Measurements from ENCODE around the gene CNDP1. TPM values are rescaled to one million over a fixed set of nuclear protein-coding genes. Genes with fewer than 3 reads are reported as not detected.

CNDP1 gene
- total and polyA plus RNA-seq, 4 donors = 0.61 to 2.4 (median 1.2) TPM

- Histone ChIP-seq H3K27me3 (ENCODE audit: control insufficient read depth, insufficient read depth, low read length) (no peaks in the 10 kb centered on the region), H3K9me3 (ENCODE audit: control insufficient read depth, insufficient read depth, low read length) (no peaks in the 10 kb centered on the region), H3K27ac (ENCODE audit: low read depth, low read length) (no peak overlapping the region), H3K4me3 (ENCODE audit: low read depth, low read length) (no peak overlapping the region), H3K4me1 (ENCODE audit: control insufficient read depth, insufficient read depth, low read length) (no peaks in the 10 kb centered on the region), H3K36me3 (ENCODE audit: control insufficient read depth, insufficient read depth, low read length) (no peaks in the 10 kb centered on the region)
- WGBS (ENCODE audit: insufficient coverage) = 100% methylated on average over 1 of the region's 7 CpGs
- DNase-seq (ENCODE audit: low read depth in 4 of 6, low spot score in 6 of 6) = no peak
These were observed 75.8 kb downstream of the CNDP1 start for GRCh38 chr18:74610051-74610615.

GRCh38 chr18:74610860-74611259 is 76.6 kb downstream of the CNDP1 start:
- Histone ChIP-seq H3K4me3 (ENCODE audit: low read depth, low read length) (no peak overlapping the region), H3K36me3 (ENCODE audit: control insufficient read depth, insufficient read depth, low read length) (no peaks in the 10 kb centered on the region), H3K27ac (ENCODE audit: low read depth, low read length) (no peak overlapping the region), H3K9me3 (ENCODE audit: control insufficient read depth, insufficient read depth, low read length) (no peaks in the 10 kb centered on the region), H3K4me1 (ENCODE audit: control insufficient read depth, insufficient read depth, low read length) (no peaks in the 10 kb centered on the region), H3K27me3 (ENCODE audit: control insufficient read depth, insufficient read depth, low read length) (no peaks in the 10 kb centered on the region)
- WGBS (ENCODE audit: insufficient coverage) = no CpG with 5 or more reads among the region's 1 CpG
- no peak for DNase-seq (ENCODE audit: low read depth in 4 of 6, low spot score in 6 of 6)

- Histone ChIP-seq H3K27me3 (ENCODE audit: control insufficient read depth, insufficient read depth, low read length) (no peaks in the 10 kb centered on the region), H3K36me3 (ENCODE audit: control insufficient read depth, insufficient read depth, low read length) (peaks cover 2% of the 10 kb centered on the region), H3K9me3 (ENCODE audit: control insufficient read depth, insufficient read depth, low read length) (no peaks in the 10 kb centered on the region), H3K27ac (ENCODE audit: low read depth, low read length) (peak overlapping the region; percentile 65), H3K4me3 (ENCODE audit: low read depth, low read length) (no peak overlapping the region), H3K4me1 (ENCODE audit: control insufficient read depth, insufficient read depth, low read length) (no peaks in the 10 kb centered on the region)
- peak in 2 of 6 donors; percentile 44 to 57 for DNase-seq (ENCODE audit: low read depth in 4 of 6, low spot score in 6 of 6)
- 72% methylated on average over 2 of the region's 4 CpGs for WGBS (ENCODE audit: insufficient coverage)
These were observed 77.5 kb downstream of the CNDP1 start for GRCh38 chr18:74611765-74612164.

- Histone ChIP-seq H3K4me1 (ENCODE audit: control insufficient read depth, insufficient read depth, low read length) (no peaks in the 10 kb centered on the region), H3K9me3 (ENCODE audit: control insufficient read depth, insufficient read depth, low read length) (no peaks in the 10 kb centered on the region), H3K36me3 (ENCODE audit: control insufficient read depth, insufficient read depth, low read length) (peaks cover 6% of the 10 kb centered on the region), H3K27me3 (ENCODE audit: control insufficient read depth, insufficient read depth, low read length) (no peaks in the 10 kb centered on the region), H3K4me3 (ENCODE audit: low read depth, low read length) (no peak overlapping the region), H3K27ac (ENCODE audit: low read depth, low read length) (no peak overlapping the region)
- no CpG with 5 or more reads among the region's 1 CpG for WGBS (ENCODE audit: insufficient coverage)
- no peak for DNase-seq (ENCODE audit: low read depth in 4 of 6, low spot score in 6 of 6)
These were observed 79.1 kb downstream of the CNDP1 start for GRCh38 chr18:74613381-74613780.

GRCh38 chr18:74616494-74616893 is 82.2 kb downstream of the CNDP1 start:
- 56% methylated on average over 6 of the region's 7 CpGs for WGBS (ENCODE audit: insufficient coverage)
- Histone ChIP-seq H3K4me1 (ENCODE audit: control insufficient read depth, insufficient read depth, low read length) (no peaks in the 10 kb centered on the region), H3K4me3 (ENCODE audit: low read depth, low read length) (no peak overlapping the region), H3K36me3 (ENCODE audit: control insufficient read depth, insufficient read depth, low read length) (peaks cover 6% of the 10 kb centered on the region), H3K27ac (ENCODE audit: low read depth, low read length) (no peak overlapping the region), H3K27me3 (ENCODE audit: control insufficient read depth, insufficient read depth, low read length) (no peaks in the 10 kb centered on the region), H3K9me3 (ENCODE audit: control insufficient read depth, insufficient read depth, low read length) (no peaks in the 10 kb centered on the region)
- DNase-seq (ENCODE audit: low read depth in 4 of 6, low spot score in 6 of 6) = no peak

- Histone ChIP-seq H3K4me1 (ENCODE audit: control insufficient read depth, insufficient read depth, low read length) (no peaks in the 10 kb centered on the region), H3K36me3 (ENCODE audit: control insufficient read depth, insufficient read depth, low read length) (peaks cover 6% of the 10 kb centered on the region), H3K27ac (ENCODE audit: low read depth, low read length) (no peak overlapping the region), H3K27me3 (ENCODE audit: control insufficient read depth, insufficient read depth, low read length) (no peaks in the 10 kb centered on the region), H3K4me3 (ENCODE audit: low read depth, low read length) (no peak overlapping the region), H3K9me3 (ENCODE audit: control insufficient read depth, insufficient read depth, low read length) (no peaks in the 10 kb centered on the region)
- WGBS (ENCODE audit: insufficient coverage) = no CpG with 5 or more reads among the region's 2 CpGs
- DNase-seq (ENCODE audit: low read depth in 4 of 6, low spot score in 6 of 6) = no peak
These were observed 83.2 kb downstream of the CNDP1 start for GRCh38 chr18:74617486-74617885.

- no peaks in the 10 kb centered on the region for H3K9me3 ChIP-seq (ENCODE audit: control insufficient read depth, insufficient read depth, low read length)
- peaks cover under 1% of the 10 kb centered on the region for H3K36me3 ChIP-seq (ENCODE audit: control insufficient read depth, insufficient read depth, low read length)
- no peak for DNase-seq (ENCODE audit: low read depth in 4 of 6, low spot score in 6 of 6)
- H3K27ac ChIP-seq (ENCODE audit: low read depth, low read length) = no peak overlapping the region
- H3K4me3 ChIP-seq (ENCODE audit: low read depth, low read length) = no peak overlapping the region
- no peaks in the 10 kb centered on the region for H3K27me3 ChIP-seq (ENCODE audit: control insufficient read depth, insufficient read depth, low read length)
- H3K4me1 ChIP-seq (ENCODE audit: control insufficient read depth, insufficient read depth, low read length) = no peaks in the 10 kb centered on the region
- WGBS (ENCODE audit: insufficient coverage) = 85% methylated on average over 9 of the region's 9 CpGs
These were observed 87.8 kb downstream of the CNDP1 start for GRCh38 chr18:74622072-74622471.

GRCh38 chr18:74623047-74623816 is 88.9 kb downstream of the CNDP1 start:
- 87% methylated on average over 19 of the region's 24 CpGs for WGBS (ENCODE audit: insufficient coverage)
- Histone ChIP-seq H3K36me3 (ENCODE audit: control insufficient read depth, insufficient read depth, low read length) (no peaks in the 10 kb centered on the region), H3K9me3 (ENCODE audit: control insufficient read depth, insufficient read depth, low read length) (no peaks in the 10 kb centered on the region), H3K4me1 (ENCODE audit: control insufficient read depth, insufficient read depth, low read length) (no peaks in the 10 kb centered on the region), H3K4me3 (ENCODE audit: low read depth, low read length) (no peak overlapping the region), H3K27me3 (ENCODE audit: control insufficient read depth, insufficient read depth, low read length) (no peaks in the 10 kb centered on the region), H3K27ac (ENCODE audit: low read depth, low read length) (no peak overlapping the region)
- peak in 2 of 6 donors; percentile 29 to 60 for DNase-seq (ENCODE audit: low read depth in 4 of 6, low spot score in 6 of 6)

GRCh38 chr18:74624466-74624865 is 90.2 kb downstream of the CNDP1 start:
- no peaks in the 10 kb centered on the region for H3K36me3 ChIP-seq (ENCODE audit: control insufficient read depth, insufficient read depth, low read length)
- WGBS (ENCODE audit: insufficient coverage) = 80% methylated on average over 4 of the region's 8 CpGs
- no peak for DNase-seq (ENCODE audit: low read depth in 4 of 6, low spot score in 6 of 6)
- H3K9me3 ChIP-seq (ENCODE audit: control insufficient read depth, insufficient read depth, low read length) = no peaks in the 10 kb centered on the region
- H3K27ac ChIP-seq (ENCODE audit: low read depth, low read length) = no peak overlapping the region
- no peaks in the 10 kb centered on the region for H3K27me3 ChIP-seq (ENCODE audit: control insufficient read depth, insufficient read depth, low read length)
- H3K4me1 ChIP-seq (ENCODE audit: control insufficient read depth, insufficient read depth, low read length) = no peaks in the 10 kb centered on the region
- H3K4me3 ChIP-seq (ENCODE audit: low read depth, low read length) = no peak overlapping the region

- no peak overlapping the region for H3K4me3 ChIP-seq (ENCODE audit: low read depth, low read length)
- 86% methylated on average over 3 of the region's 5 CpGs for WGBS (ENCODE audit: insufficient coverage)
- no peak overlapping the region for H3K27ac ChIP-seq (ENCODE audit: low read depth, low read length)
- DNase-seq (ENCODE audit: low read depth in 4 of 6, low spot score in 6 of 6) = peak in 1 of 6 donors; percentile 53
- H3K36me3 ChIP-seq (ENCODE audit: control insufficient read depth, insufficient read depth, low read length) = no peaks in the 10 kb centered on the region
- no peaks in the 10 kb centered on the region for H3K27me3 ChIP-seq (ENCODE audit: control insufficient read depth, insufficient read depth, low read length)
- H3K9me3 ChIP-seq (ENCODE audit: control insufficient read depth, insufficient read depth, low read length) = no peaks in the 10 kb centered on the region
- no peaks in the 10 kb centered on the region for H3K4me1 ChIP-seq (ENCODE audit: control insufficient read depth, insufficient read depth, low read length)
These were observed 90.9 kb downstream of the CNDP1 start for GRCh38 chr18:74625157-74625556.
